ENCODE measurements around the gene ZNF618.

Gene ZNF618

DNA sequence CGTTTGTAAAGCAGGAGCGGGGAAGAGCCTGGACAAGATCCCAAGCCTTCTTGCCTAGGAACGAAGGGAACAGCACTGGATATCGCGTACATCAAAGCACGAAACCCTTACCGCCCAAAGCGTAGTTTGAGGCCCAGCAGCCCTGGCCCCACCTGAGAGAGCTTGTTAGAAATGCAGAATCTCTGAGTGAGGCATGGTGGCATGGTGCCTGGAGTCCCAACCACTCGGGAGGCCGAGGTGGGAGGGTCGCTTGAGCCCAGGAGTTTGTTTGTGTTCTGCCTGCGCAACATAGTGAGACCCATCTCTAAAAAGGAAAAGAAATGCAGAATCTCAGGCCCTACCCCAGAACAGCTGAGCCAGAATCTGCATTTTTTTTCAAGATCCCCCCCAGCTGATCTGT is 111.4 kb downstream of the ZNF618 start:
- no peak for DNase-seq (ENCODE audit: low spot score)
- H3K27ac ChIP-seq: no peak overlapping the region
- ChIA-PET POLR2A (ENCODE audit: low non-redundant PET) (no interaction called here), CTCF (interaction anchor here (0.5 kb wide), 1 partner anchor 447 kb away, joined by 3 read pairs; no protein-coding TSS in a partner anchor)
- TF ChIP-seq, protein P1, sequence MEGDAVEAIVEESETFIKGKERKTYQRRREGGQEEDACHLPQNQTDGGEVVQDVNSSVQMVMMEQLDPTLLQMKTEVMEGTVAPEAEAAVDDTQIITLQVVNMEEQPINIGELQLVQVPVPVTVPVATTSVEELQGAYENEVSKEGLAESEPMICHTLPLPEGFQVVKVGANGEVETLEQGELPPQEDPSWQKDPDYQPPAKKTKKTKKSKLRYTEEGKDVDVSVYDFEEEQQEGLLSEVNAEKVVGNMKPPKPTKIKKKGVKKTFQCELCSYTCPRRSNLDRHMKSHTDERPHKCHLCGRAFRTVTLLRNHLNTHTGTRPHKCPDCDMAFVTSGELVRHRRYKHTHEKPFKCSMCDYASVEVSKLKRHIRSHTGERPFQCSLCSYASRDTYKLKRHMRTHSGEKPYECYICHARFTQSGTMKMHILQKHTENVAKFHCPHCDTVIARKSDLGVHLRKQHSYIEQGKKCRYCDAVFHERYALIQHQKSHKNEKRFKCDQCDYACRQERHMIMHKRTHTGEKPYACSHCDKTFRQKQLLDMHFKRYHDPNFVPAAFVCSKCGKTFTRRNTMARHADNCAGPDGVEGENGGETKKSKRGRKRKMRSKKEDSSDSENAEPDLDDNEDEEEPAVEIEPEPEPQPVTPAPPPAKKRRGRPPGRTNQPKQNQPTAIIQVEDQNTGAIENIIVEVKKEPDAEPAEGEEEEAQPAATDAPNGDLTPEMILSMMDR (conservative IDR thresholded peaks at IDR 0.05; ENCODE audit: low read depth): no peak

DNA sequence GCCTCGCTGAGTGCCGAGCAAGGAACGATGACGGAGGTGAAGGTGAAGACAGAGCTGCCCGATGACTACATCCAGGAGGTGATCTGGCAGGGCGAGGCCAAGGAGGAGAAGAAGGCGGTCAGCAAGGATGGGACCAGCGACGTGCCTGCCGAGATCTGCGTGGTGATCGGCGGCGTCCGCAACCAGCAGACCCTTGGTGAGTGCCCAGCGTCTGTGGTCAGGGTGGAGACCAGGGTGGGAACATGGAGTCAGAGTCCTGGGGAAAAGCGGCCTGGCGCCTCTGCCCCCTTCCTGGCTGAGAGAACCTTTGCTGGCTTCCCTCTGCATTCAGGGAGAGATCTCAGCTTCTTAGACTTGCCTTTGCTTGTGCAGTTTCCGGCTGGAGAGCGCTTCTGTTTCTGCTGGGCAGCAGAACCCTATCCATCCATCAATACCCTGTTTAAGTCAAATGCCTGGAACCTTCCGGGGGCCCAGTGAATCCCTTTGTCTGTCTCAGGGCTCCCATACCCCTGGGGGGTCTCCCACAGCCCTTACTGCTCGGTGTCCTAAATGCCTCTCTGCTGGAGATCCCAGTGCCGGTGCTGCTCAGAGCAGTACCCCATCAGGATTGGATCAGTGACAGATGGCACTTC is 112.4 kb downstream of the ZNF618 start:
- ChIA-PET CTCF (no interaction called here), POLR2A (ENCODE audit: low non-redundant PET) (no interaction called here)
- H3K27ac ChIP-seq: no peak overlapping the region
- DNase-seq (ENCODE audit: low spot score): no peak
- TF ChIP-seq, protein P1 (conservative IDR thresholded peaks at IDR 0.05; ENCODE audit: low read depth): no peak

DNA sequence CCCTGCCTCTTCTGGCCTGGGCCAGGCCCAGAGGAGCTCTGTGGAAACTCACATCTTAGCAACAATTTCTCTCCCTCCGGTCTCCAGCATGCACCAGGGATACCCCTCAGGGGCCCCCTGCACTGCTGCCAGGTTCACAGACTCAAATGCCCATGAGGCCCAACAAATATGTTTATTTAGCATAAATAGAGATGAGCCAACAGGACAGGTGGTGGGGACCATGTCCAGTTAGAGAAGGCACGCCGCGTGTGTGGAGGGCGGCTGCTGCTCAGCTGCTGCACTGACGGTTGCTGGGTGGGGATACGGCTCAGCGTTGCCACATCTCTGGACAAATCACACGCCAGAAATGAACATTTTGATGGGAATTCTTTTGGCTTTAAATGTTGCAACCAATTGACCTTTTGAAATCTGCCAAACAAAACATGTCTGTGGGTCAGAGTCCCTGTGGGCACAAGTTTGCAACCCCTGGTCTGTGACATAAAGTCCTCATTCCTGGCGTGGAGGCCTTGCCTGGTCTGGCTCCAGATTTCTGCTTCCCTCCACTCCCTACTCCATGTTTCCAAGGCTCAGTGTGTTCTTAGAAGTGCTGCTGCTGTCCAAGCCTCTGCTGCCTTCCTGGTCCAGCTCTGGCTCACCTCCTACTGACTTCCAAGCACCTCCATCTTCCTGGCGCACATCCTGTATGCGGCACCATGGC is 113.1 kb downstream of the ZNF618 start:
- H3K27ac ChIP-seq: no peak overlapping the region
- DNase-seq (ENCODE audit: low spot score): no peak
- TF ChIP-seq, protein P1 (conservative IDR thresholded peaks at IDR 0.05; ENCODE audit: low read depth): no peak
- POLR2A ChIA-PET (ENCODE audit: low non-redundant PET): no interaction called here
- CTCF ChIA-PET: no interaction called here

DNA sequence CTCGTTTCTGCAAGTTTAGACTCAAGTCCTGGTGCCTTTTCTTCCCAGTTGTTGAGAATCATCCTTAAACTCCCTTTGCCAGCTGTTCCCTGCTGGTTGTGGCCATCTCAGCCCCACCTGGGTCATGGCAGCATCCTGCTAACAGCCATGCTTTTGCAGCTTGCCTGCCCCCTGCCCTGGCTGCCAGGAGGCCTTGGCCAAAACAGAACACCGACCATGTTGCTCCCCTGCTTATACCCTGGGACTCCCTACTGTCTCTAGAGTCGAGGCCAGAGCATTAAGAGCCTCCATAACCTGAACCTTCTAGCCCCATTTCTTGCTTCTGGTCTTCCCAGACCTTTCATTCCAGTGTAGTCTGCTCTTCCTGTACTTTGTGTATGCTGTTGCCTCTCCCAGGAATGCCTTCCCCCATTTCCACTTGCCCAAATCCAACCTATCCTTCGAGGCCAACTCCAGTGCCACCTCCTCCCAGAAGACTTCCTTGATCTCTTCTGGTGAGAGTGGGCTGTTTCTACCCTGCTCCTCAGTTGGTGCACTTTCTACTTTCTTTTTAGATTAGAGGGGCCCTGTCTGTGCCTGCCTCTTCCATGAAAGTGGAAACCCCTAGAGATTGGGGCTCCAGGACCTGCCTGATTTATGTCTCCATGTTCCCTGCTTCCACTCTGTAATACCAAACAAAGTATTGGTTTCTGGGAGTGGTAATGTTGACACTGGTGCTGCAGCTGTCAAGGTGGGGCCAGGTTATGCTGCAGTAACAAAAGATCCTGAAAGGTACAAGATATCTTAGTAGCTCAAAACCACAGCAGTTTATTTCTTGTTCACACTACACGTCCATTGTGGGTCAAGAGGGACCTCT is 113.8 kb downstream of the ZNF618 start:
- POLR2A ChIA-PET (ENCODE audit: low non-redundant PET): no interaction called here
- DNase-seq (ENCODE audit: low spot score): no peak
- H3K27ac ChIP-seq: no peak overlapping the region
- TF ChIP-seq, protein P1 (conservative IDR thresholded peaks at IDR 0.05; ENCODE audit: low read depth): no peak
- CTCF ChIA-PET: no interaction called here

DNA sequence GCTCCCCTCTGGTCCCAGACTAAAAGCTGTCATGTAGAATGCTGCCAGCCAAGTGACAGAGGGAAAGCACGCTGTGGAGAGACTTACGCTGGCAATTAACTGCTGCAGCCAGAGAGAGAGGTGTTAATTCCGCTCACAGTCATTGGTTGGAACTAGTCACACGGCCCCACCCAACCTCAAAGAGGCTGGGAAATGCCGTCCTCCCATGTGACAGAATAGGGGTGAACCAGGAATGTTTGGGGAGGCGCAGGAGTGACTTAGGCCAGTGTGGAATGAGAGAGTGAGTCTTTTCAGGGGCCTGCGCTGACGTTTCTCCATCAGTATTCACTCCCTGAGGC is 114.4 kb downstream of the ZNF618 start:
- ChIA-PET POLR2A (ENCODE audit: low non-redundant PET) (no interaction called here), CTCF (interaction anchor here (0.5 kb wide), 1 partner anchor 63 kb away, joined by 5 read pairs; no protein-coding TSS in a partner anchor)
- TF ChIP-seq, protein P1 (conservative IDR thresholded peaks at IDR 0.05; ENCODE audit: low read depth): no peak
- H3K27ac ChIP-seq: peak overlapping the region; percentile 7; the same call in 1 of the 2 replicates
- DNase-seq (ENCODE audit: low spot score): no peak

DNA sequence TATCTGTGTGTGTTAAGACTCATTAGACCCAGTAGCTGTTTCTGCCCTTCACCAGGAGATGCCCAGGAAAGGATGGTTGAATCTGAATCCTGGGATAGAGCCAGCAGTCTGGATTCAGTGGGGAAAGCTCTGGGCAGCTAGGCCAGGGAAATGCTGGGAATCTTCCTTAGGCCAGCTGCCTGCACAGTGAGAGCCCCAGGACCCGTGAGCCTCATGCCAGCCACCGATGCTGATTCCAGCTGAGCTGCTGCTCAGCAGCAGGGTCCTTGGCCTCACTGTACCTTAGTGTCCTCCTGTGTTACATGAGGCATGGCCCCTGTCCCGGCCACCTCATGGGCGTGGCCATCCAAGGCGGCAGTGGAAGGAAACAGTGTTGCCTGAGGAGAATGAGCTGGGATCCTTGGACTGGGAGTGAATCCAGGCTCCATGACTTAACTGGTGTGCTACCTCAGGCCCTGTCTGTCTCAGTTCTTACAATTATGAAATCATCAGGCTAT is 114.9 kb downstream of the ZNF618 start:
- no peak for DNase-seq (ENCODE audit: low spot score)
- CTCF ChIA-PET: interaction anchor here (0.5 to 0.6 kb wide), 2 partner anchors 63 to 254 kb away, joined by 5 read pairs; no protein-coding TSS in a partner anchor
- TF ChIP-seq, protein P1 (conservative IDR thresholded peaks at IDR 0.05; ENCODE audit: low read depth): no peak
- POLR2A ChIA-PET (ENCODE audit: low non-redundant PET): no interaction called here
- peak overlapping the region; percentile 7; the same call in 1 of the 2 replicates for H3K27ac ChIP-seq
